Cerebellar cortex (tissue), 1 donor: Measurements from ENCODE around the gene ZBTB48.
"Not testable (repeated sequence)": the region's sequence is repeated elsewhere in the genome, so short reads cannot be mapped to it uniquely, and the experiment has no call there.

Experiments
- DNase-seq: peaks from one replicate; pipeline ENCODE4 v3.0.0-alpha.2; 2015; ENCODE audit warnings: low spot score

ZBTB48 gene

DNA sequence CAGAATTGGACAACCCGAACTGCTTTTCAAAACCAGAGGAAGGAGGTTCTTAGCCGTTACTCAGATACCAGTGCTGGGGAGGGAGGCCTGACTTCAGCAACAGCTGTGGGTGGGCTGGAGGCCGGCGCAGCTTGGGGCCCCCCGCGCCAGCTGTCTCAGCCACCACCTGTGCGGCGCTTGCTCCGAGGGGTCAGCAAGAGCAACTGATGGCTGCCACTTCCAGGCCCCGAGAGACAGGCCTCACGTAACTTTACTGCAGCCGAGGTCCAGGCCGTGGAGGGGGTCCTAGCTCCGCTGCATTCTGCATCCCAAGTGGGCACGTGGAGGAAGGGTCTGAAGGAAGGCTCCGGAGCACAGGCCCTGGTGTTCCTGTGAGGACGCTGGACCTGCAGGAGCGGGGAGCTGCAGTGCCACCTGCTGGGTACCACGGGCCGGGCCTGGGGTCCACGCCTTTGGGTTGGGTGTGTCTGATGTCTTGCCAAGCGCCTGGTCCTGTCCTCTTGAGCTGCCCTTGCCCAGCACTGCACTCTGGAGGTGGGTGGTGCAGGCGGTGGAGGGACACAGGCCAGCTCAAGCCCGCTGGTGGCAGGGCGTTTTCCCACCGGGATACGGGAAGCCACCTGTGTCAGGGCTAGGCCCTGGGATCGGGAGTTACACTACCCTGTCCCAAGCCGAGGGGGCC, 54.7 kb downstream of the ZBTB48 start:
- DNase-seq, result peak; percentile 34

DNA sequence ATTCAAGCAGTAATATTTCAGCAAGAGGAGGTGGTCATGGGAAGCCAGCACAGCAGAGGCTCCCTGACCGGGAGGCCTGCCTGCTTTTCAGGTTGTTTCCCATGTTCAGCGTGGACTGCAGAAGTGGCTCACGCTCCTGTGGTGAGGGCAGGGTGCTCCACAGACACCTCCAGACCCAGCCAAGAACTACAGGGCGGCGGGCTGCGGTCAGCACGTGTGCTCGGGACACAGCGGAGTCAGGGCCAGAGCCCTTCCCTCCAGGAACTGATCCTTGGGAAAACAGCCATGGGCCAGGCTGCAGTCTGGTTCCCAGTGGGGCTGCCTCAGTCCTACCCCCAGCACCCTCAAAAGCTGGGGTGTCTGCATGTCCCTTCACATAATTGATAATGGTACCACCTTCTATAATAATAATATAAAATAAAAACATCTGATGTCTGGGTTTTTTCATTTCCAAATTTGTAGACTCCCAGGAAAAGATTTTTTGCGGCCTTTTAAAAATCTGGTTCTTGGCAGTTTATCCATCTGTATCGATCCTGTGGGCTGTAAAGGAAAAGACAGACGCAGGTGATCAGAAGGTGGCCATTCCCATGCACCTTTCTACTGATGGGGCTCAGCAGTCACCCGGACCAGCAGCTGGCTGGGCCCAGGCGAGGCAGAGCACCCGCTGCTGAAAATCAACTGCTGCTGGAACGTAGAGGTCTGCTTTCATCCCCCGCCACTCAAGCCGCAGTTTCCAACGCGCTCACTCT, 55.5 kb downstream of the ZBTB48 start:
- DNase-seq, result no peak

DNA sequence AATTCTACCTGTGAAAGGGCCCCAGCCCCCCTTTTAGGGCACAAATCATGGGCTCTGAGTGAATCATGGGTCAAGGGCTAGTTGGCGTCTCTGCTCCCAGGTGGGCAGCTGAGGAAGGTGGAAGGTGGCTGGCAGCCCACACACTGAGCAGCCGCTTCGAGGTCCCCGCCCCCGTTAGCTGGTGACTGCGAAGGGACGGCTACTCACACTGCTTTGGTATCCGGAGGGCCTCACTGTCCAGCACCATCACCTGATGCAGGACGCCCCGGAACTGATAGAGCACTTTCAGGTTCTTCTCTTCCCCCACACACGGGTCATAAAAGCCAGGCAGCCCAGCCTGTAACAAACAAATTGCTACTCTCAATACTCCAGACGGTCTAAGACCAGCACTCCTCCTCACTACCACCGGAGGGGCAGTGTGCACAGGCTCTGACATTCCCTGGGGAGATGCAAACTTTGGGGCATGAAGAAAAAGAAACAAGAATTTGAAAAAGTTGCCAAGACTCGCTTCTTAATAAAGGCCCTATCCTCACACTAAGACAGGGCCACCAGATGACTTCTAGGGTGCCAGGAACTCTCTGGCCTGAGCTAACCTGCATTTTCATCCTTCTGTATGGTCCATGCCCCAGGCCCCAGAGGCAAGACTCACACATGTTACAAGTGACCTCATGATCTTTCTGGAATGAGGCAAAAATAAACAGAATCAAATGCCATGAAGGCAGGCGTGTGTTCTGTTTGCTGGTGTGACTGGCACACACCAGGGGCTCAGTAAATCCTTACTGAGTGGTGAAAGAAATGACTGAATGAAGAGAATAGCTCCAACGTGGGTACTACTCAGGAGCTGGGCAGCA, 56.3 kb downstream of the ZBTB48 start:
- no peak for DNase-seq

DNA sequence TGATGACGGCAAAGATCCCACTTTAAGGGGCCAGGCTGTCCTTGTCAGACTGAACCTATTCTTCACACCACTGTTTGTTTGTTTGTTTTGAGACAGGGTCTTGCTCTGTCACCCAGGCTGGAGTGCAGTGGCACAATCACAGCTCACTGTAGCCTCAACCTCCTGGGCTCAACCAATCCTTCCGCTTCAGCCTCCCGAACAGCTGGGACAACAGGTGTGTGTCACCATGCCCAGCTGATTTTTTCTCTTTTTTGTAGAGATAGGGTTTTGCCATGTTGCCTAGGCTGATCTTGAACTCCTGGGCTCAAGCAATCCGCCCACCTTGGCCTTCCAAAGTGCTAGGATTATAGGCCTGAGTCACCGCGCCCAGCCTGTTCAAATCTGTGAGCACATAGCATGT, 57.0 kb downstream of the ZBTB48 start:
- DNase-seq, result not testable (repeated sequence)

DNA sequence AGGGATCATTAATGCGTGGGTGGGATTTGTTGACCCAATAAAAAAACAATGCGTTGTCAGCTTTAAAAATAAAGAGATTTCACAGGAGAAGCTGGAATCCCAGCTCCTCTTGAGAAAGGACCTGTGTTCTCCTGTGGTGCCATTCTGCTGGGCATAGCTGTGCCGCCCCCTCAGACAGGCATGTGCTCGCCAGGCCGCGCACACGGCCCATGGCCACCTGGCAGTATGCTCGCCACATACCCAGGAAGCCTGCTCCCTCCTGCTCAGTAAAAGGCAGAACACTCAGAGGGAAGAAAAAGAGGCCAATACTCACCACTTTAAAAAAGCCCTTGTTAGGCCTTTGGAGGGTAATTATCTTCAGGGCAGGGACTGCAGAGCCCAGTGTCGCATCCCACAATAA, 58.0 kb downstream of the ZBTB48 start:
- DNase-seq, result no peak

DNA sequence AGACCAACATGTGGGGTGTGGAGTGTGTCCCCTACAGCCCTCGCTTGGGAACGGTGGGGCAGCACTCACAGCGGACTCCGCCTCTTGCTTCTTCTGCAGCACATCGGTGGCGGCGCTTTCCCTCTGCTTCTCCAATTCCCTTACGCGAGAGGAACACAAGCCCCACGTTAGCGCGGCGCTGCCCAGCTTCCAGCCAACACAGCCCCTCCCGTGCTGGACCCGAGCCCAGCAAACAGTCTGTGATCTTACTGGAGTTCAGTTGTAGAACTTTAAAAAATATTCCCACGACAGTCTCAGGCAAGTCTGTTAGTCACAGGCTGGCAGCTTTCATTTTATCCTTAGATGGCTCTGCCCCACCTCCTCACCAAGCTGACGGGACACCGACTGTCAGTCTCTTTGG, 58.4 kb downstream of the ZBTB48 start:
- DNase-seq, result no peak
